ENCODE measurements around the gene ZBTB44. TPM values are rescaled to one million over a fixed set of nuclear protein-coding genes. Genes with fewer than 3 reads are reported as not detected.
"Not testable (repeated sequence)": the region's sequence is repeated elsewhere in the genome, so short reads cannot be mapped to it uniquely, and the experiment has no call there.

Gene ZBTB44, protein sequence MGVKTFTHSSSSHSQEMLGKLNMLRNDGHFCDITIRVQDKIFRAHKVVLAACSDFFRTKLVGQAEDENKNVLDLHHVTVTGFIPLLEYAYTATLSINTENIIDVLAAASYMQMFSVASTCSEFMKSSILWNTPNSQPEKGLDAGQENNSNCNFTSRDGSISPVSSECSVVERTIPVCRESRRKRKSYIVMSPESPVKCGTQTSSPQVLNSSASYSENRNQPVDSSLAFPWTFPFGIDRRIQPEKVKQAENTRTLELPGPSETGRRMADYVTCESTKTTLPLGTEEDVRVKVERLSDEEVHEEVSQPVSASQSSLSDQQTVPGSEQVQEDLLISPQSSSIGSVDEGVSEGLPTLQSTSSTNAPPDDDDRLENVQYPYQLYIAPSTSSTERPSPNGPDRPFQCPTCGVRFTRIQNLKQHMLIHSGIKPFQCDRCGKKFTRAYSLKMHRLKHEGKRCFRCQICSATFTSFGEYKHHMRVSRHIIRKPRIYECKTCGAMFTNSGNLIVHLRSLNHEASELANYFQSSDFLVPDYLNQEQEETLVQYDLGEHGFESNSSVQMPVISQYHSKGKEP
- 44.8 TPM for total RNA-seq

DNA sequence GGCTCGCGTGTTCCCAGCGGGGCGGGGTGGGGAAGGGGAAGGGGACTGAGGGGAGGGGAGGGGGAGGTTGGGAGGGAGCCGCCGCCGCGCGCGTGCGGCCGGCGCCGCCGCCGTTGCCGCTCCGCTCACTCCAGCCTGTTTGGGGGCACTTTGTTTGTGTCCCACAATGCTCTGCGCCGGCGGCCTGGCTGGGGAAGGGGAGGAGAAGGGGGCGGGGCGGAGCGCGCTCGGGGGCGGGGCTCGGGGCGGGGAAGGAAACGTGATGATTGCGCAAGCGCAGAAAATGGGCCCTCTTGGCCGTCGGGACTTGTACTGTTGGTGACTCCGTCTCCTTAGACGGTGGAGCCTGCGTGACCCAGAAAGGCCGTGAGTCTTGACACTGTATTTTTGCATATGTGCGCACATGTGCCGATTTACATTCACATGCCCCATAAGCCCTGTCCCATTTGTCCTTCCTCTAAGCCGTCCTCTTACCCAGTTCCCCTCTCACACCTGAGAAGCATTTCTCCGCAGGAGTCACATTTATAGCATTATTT lies at the start of gene ZBTB44:
ZBTB44 (minus strand) TSS at position 168 of the 536 bp plus-strand sequence. CDS start 53,044 bp downstream, outside the sequence.
- peak; percentile 94 for DNase-seq (ENCODE audit: low spot score)

GRCh38 chr11:130359419-130359818 lies 44.7 kb upstream of the ZBTB44 start:
- no peak for DNase-seq (ENCODE audit: low spot score)

DNA sequence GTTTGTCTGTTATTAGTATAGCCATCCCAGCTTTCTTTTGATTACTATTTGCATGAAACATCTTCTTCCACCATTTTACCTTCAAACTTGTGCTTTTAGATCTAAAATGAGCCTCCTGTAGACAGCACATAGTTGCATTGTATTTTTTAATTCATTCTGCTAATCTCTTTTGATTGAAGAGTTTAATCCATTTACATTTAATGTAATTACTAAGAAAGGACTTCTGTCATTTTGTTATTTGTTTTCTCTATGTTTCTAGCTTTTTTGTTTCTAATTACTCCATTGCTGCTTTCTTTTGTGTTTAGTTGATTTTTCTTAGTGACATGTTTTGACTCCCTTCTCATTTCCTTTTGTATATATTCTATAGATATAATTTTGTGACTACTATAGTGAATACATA lies 43.7 kb upstream of the ZBTB44 start:
- no peak for DNase-seq (ENCODE audit: low spot score)

GRCh38 chr11:130347261-130347660 lies 32.5 kb upstream of the ZBTB44 start:
- no peak for DNase-seq (ENCODE audit: low spot score)

GRCh38 chr11:130344841-130345240 lies 30.1 kb upstream of the ZBTB44 start:
- DNase-seq (ENCODE audit: low spot score) = no peak

DNA sequence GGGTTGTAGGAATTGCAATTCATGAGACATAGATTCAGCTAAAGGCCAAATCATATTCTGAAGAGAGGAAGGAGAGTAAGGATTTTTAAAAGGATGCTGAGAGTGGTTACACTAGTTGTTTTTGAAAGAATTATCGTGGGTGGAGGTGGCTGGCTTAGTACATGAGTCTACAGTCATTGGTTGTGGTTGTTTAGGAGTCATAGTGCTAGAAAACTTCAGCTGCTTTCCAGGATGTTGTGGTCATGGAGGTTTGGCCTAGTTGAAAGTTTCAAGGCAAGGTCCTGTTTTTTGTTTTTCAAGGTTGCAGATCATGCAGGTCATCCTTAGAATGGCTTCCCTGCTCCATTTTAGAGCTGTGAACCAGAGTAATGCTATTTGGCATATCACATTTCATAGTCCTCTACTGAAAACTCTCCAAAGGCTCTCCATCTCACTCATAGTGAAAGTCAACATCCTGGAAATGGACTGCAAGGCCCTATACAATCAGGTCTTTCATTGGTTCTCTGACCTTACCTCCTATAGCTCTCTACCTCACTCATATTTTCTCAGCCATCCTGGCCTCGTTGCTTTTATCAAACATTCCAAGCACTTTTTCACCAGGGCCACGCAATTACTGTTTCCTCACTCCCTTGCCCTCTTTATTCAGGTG lies 26.1 kb upstream of the ZBTB44 start:
- no peak for DNase-seq (ENCODE audit: low spot score)

- DNase-seq (ENCODE audit: low spot score) = no peak
Measured at GRCh38 chr11:130338667-130339066, 23.9 kb upstream of the ZBTB44 start.

DNA sequence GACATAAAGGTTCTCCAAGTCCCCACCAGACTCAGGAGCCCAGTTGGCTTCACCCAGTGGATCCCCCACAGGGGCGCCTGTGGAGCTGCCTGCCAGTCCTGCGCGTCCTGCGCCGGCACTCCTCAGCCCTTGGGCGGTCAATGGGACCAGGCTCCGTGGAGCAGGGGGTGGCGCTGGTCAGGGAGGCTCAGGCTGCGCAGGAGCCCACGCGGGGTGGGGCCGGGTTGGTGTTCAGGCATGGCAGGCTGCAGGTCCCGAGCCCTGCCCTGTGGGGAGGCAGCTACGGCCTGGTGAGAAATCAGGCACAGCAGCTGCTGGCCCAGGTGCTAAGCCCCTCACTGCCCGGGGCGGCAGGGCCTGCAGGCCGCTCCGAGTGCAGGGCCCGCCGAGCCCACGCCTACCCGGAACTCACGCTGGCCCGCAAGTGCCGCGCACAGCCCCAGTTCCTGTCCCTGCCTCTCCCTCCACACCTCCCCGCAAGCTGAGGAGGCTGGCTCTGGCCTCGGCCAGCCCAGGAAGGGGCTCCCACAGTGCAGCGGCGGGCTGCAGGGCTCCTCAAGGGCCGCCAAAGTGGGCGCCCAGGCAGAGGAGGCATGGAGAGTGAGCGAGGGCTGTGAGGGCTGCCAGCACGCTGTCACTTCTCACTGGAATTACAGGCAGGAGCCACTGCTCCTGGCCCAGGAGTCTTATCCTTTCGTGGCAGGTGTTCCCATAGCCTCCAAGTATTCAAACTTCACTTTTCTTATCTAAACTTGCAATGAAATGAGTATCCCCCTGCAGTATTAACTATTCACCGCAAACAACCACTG lies 22.8 kb upstream of the ZBTB44 start:
- no peak for DNase-seq (ENCODE audit: low spot score)

DNA sequence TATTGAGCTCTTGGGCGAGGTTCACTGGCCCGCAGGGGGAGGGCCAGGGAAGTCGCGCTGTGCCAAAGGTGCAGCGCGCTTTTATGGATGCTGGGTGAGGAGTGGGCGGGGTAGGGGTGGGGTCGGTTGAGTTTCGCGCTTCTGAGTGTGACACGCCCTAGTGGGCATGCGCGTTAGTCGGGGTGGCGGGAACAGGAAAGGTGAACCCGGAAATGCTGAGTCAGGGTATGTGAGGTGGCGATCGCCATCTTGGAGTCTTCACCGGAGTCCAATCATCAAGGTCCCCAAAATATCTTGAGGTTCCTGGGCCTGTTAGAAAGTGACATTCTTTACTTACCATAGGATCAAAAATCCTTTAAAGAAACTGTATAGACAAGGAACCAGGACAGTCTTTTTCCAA lies 16.7 kb upstream of the ZBTB44 start:
- DNase-seq (ENCODE audit: low spot score) = not testable (repeated sequence)

GRCh38 chr11:130330101-130330684 lies 15.5 kb upstream of the ZBTB44 start:
- no peak for DNase-seq (ENCODE audit: low spot score)

GRCh38 chr11:130328420-130328819 lies 13.7 kb upstream of the ZBTB44 start:
- DNase-seq (ENCODE audit: low spot score) = no peak

DNA sequence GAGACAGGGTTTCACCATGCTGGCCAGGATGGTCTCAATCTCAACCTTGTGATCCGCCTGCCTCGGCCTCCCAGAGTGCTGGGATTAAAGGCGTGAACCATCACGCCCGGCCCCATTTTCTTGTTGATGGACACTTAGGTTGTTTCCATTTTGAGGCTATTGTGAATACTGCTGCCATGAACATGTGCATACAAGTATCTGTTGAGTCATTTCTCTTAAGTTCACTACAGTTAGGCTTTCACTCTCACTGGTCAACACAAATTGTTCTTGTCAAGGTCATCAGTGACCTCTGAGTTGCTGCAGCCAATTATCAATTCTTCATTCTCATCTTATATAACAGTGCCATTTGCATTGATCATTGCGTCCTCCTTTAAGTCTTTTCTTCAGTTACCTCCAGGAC lies 13.0 kb upstream of the ZBTB44 start:
- no peak for DNase-seq (ENCODE audit: low spot score)

- DNase-seq (ENCODE audit: low spot score) = no peak
Measured at GRCh38 chr11:130325691-130326090, 11.0 kb upstream of the ZBTB44 start.

DNA sequence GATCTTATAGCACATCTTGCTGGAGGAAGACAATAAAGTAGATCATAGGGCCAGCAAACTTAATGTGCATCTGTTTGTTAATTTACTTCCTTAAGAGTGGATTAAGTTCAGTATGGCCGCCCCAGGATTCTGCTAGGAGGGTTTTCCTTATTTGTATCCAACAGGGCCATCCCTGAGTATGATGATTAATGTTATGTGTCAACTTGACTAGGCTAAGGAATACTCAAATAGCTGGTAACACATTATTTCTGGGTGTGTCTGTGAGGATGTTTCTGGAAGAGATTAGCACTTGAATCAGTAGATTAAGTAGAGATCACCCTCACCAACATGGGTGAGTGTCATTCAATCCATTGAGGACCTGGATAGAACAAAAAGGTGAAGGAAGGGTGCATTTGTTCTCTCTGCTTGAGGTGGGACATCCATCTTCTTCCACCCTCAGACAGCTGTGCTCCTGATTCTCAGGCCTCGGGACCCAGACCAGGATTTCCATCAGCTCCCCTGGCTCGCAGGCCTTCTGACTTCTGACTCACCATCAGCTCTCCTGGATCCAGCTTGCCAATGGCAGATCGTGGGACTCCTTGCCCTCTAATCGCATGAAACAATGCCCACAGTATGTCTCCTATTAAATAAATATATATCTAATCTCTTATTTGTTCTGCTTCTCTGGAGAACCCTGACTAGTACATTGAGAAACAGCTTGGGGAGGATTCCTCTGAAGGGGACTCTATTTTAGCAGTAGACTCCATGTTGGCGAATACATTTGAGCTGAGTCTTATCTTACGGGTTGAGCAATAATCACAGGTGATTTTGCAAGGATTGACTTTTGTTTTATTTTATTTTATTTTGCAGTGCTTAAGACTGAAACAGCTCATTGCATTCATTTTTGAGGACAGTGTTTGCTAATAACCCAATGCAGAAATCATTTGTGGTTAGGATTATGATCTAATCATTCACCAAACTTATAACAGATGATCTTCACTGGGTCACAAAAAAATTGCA lies 9.0 kb upstream of the ZBTB44 start:
- no peak for DNase-seq (ENCODE audit: low spot score)

DNA sequence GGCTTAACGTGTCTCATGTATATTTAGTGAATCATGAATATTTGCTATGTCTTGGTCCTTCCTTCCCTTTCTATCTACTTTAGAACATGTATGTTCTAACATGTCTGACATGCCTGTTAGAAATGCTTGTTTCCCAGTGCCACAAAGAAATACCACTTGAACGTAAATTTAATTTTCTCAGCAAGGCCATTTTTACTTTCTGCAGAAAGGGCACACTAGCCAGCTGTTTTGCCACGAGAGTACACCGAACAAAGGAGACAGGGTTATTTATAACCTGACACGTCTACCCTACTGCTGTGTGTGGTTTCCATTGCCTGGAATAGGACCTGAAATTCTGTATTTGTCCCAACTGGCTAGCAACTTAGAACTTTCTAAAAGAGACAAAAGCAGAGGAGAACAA lies 7.4 kb upstream of the ZBTB44 start:
- DNase-seq (ENCODE audit: low spot score) = no peak

- no peak for DNase-seq (ENCODE audit: low spot score)
Measured at GRCh38 chr11:130318031-130318673, 3.4 kb upstream of the ZBTB44 start.

DNA sequence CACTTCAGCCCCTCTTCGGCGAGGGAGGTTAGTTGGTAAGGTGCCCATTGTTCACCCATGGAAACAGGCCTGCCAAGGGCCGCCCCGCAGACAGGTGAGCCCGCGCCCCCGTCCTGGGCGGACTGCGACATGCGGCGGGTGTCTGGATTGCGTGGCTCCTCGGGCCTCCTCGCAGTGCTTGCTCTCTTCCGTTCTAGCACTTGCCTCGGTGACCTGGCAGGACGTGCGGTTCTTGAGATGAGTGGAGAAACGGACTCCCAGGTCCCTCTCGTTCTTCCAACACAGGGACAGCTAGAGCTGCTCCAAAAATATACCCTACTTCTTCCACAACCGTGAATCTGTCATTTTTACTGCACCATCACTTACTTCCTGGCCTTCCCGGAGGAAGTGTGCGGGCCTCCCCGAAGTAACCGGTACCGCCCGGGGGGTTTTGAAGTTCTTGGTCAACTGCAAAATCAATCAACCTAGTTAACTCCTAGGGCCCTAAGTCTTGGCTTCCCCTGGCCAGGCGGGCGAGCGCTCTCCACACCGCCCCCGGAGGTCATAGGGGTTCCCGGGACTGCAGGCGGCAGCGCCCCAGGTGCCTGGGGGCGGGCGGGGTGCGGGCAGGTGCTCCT lies 745 bp upstream of the ZBTB44 start:
- DNase-seq (ENCODE audit: low spot score) = peak; percentile 12

DNA sequence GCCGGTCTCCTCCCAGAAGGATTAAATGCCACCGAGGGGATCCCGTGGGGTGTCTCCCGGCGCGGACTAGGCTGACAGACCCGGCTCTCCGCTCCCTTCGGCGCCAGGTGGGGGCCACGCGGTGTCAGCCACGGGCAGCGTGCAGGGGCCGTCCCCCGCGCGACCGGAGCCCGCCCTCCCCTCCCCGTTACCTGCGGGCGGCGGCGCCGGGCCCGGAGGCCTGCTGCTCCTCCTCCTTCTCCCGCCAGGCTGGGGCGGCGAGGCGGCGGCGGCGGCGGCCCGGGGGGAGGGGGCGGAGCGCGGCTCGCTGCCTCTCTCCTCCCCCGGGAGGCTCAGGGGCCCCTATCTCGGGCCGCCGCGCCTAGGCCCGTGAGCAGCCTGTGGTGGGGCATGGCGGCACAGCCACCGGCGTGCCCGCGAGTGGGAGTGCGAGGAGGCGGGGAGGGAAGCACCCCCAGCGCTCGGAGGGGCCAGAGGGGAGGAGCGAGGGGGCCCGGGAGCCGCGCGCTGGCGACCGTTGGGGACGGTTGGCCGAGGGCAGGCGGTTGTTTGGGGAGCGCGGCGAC lies 450 bp downstream of the ZBTB44 start:
- DNase-seq (ENCODE audit: low spot score) = peak; percentile 30
